ENCODE data around the gene FCHSD2.

Gene FCHSD2

GRCh38 chr11:72897506-72897905 lies 244.6 kb downstream of the FCHSD2 start:
- Mint-ChIP-seq H3K9me3 (no peaks in the 10 kb centered on the region), H3K36me3 (ENCODE audit: low read depth) (peaks cover 40% of the 10 kb centered on the region), H3K27me3 (no peaks in the 10 kb centered on the region), H3K4me1 (ENCODE audit: low read depth) (no peaks in the 10 kb centered on the region), H3K4me3 (no peak overlapping the region), H3K27ac (no peak overlapping the region)
- intact Hi-C loops (cut with micrococcal nuclease), result no loop called here

- no peaks in the 10 kb centered on the region for H3K4me1 Mint-ChIP-seq (ENCODE audit: low read depth)
- H3K36me3 Mint-ChIP-seq (ENCODE audit: low read depth), result peaks cover 32% of the 10 kb centered on the region
- intact Hi-C loops (cut with micrococcal nuclease), result no loop called here
- H3K27ac Mint-ChIP-seq, result no peak overlapping the region
- H3K9me3 Mint-ChIP-seq, result no peaks in the 10 kb centered on the region
- H3K27me3 Mint-ChIP-seq, result no peaks in the 10 kb centered on the region
- H3K4me3 Mint-ChIP-seq, result no peak overlapping the region
These were observed 245.7 kb downstream of the FCHSD2 start for GRCh38 chr11:72896431-72896830.

- no peaks in the 10 kb centered on the region for H3K4me1 Mint-ChIP-seq (ENCODE audit: low read depth)
- no peak overlapping the region for H3K27ac Mint-ChIP-seq
- intact Hi-C loops (cut with micrococcal nuclease), result no loop called here
- no peak overlapping the region for H3K4me3 Mint-ChIP-seq
- H3K36me3 Mint-ChIP-seq (ENCODE audit: low read depth), result peaks cover 48% of the 10 kb centered on the region
- no peaks in the 10 kb centered on the region for H3K27me3 Mint-ChIP-seq
- H3K9me3 Mint-ChIP-seq, result no peaks in the 10 kb centered on the region
These were observed 251.2 kb downstream of the FCHSD2 start for GRCh38 chr11:72890881-72891280.

GRCh38 chr11:72886619-72887018 lies 255.5 kb downstream of the FCHSD2 start:
- no peaks in the 10 kb centered on the region for H3K27me3 Mint-ChIP-seq
- peaks cover 71% of the 10 kb centered on the region for H3K36me3 Mint-ChIP-seq (ENCODE audit: low read depth)
- no peak overlapping the region for H3K27ac Mint-ChIP-seq
- no peaks in the 10 kb centered on the region for H3K9me3 Mint-ChIP-seq
- H3K4me3 Mint-ChIP-seq, result no peak overlapping the region
- no peaks in the 10 kb centered on the region for H3K4me1 Mint-ChIP-seq (ENCODE audit: low read depth)
- intact Hi-C loops (cut with micrococcal nuclease), result no loop called here

GRCh38 chr11:72885749-72886609 lies 256.1 kb downstream of the FCHSD2 start:
- Mint-ChIP-seq H3K27ac (no peak overlapping the region), H3K4me1 (ENCODE audit: low read depth) (no peaks in the 10 kb centered on the region), H3K27me3 (no peaks in the 10 kb centered on the region), H3K9me3 (no peaks in the 10 kb centered on the region), H3K36me3 (ENCODE audit: low read depth) (peaks cover 77% of the 10 kb centered on the region), H3K4me3 (no peak overlapping the region)
- intact Hi-C loops (cut with micrococcal nuclease), result no loop called here

- intact Hi-C loops (cut with micrococcal nuclease), result no loop called here
- Mint-ChIP-seq H3K4me3 (no peak overlapping the region), H3K27me3 (no peaks in the 10 kb centered on the region), H3K27ac (no peak overlapping the region), H3K4me1 (ENCODE audit: low read depth) (no peaks in the 10 kb centered on the region), H3K9me3 (no peaks in the 10 kb centered on the region), H3K36me3 (ENCODE audit: low read depth) (peaks cover 67% of the 10 kb centered on the region)
These were observed 266.0 kb downstream of the FCHSD2 start for GRCh38 chr11:72876147-72876546.

- no peak overlapping the region for H3K27ac Mint-ChIP-seq
- peaks cover 63% of the 10 kb centered on the region for H3K36me3 Mint-ChIP-seq (ENCODE audit: low read depth)
- H3K4me3 Mint-ChIP-seq, result no peak overlapping the region
- no peaks in the 10 kb centered on the region for H3K4me1 Mint-ChIP-seq (ENCODE audit: low read depth)
- no peaks in the 10 kb centered on the region for H3K27me3 Mint-ChIP-seq
- intact Hi-C loops (cut with micrococcal nuclease), result no loop called here
- no peaks in the 10 kb centered on the region for H3K9me3 Mint-ChIP-seq
These were observed 266.4 kb downstream of the FCHSD2 start for GRCh38 chr11:72875736-72876135.

GRCh38 chr11:72872012-72872411 lies 270.1 kb downstream of the FCHSD2 start:
- no peak overlapping the region for H3K27ac Mint-ChIP-seq
- H3K9me3 Mint-ChIP-seq, result no peaks in the 10 kb centered on the region
- no peak overlapping the region for H3K4me3 Mint-ChIP-seq
- no peaks in the 10 kb centered on the region for H3K4me1 Mint-ChIP-seq (ENCODE audit: low read depth)
- H3K27me3 Mint-ChIP-seq, result no peaks in the 10 kb centered on the region
- H3K36me3 Mint-ChIP-seq (ENCODE audit: low read depth), result peaks cover 60% of the 10 kb centered on the region
- intact Hi-C loops (cut with micrococcal nuclease), result no loop called here

- Mint-ChIP-seq H3K4me1 (ENCODE audit: low read depth) (no peaks in the 10 kb centered on the region), H3K4me3 (no peak overlapping the region), H3K27ac (no peak overlapping the region), H3K36me3 (ENCODE audit: low read depth) (peaks cover 65% of the 10 kb centered on the region), H3K9me3 (no peaks in the 10 kb centered on the region), H3K27me3 (no peaks in the 10 kb centered on the region)
- intact Hi-C loops (cut with micrococcal nuclease), result no loop called here
These were observed 271.0 kb downstream of the FCHSD2 start for GRCh38 chr11:72871119-72871518.

GRCh38 chr11:72869831-72870230 lies 272.3 kb downstream of the FCHSD2 start:
- no peak overlapping the region for H3K27ac Mint-ChIP-seq

GRCh38 chr11:72867970-72868369 lies 274.1 kb downstream of the FCHSD2 start:
- intact Hi-C loops (cut with micrococcal nuclease), result no loop called here
- peaks cover 65% of the 10 kb centered on the region for H3K36me3 Mint-ChIP-seq (ENCODE audit: low read depth)
- no peaks in the 10 kb centered on the region for H3K27me3 Mint-ChIP-seq
- no peak overlapping the region for H3K27ac Mint-ChIP-seq
- no peak overlapping the region for H3K4me3 Mint-ChIP-seq
- no peaks in the 10 kb centered on the region for H3K9me3 Mint-ChIP-seq
- peaks cover 6% of the 10 kb centered on the region for H3K4me1 Mint-ChIP-seq (ENCODE audit: low read depth)

More at GRCh38 chr11:72869831-72870230, 272.3 kb downstream of the FCHSD2 start:
- Mint-ChIP-seq H3K9me3 (no peaks in the 10 kb centered on the region), H3K27me3 (no peaks in the 10 kb centered on the region), H3K36me3 (ENCODE audit: low read depth) (peaks cover 66% of the 10 kb centered on the region), H3K4me1 (ENCODE audit: low read depth) (no peaks in the 10 kb centered on the region), H3K4me3 (no peak overlapping the region)
- intact Hi-C loops (cut with micrococcal nuclease), result no loop called here

- Mint-ChIP-seq H3K27ac (no peak overlapping the region), H3K36me3 (ENCODE audit: low read depth) (peaks cover 60% of the 10 kb centered on the region), H3K4me1 (ENCODE audit: low read depth) (peaks cover 6% of the 10 kb centered on the region), H3K9me3 (no peaks in the 10 kb centered on the region), H3K27me3 (no peaks in the 10 kb centered on the region), H3K4me3 (no peak overlapping the region)
- intact Hi-C loops (cut with micrococcal nuclease), result no loop called here
These were observed 277.1 kb downstream of the FCHSD2 start for GRCh38 chr11:72864702-72865655.

GRCh38 chr11:72863916-72864315 lies 278.2 kb downstream of the FCHSD2 start:
- no peaks in the 10 kb centered on the region for H3K9me3 Mint-ChIP-seq
- intact Hi-C loops (cut with micrococcal nuclease), result no loop called here
- H3K36me3 Mint-ChIP-seq (ENCODE audit: low read depth), result peaks cover 52% of the 10 kb centered on the region
- no peak overlapping the region for H3K4me3 Mint-ChIP-seq
- no peak overlapping the region for H3K27ac Mint-ChIP-seq
- H3K27me3 Mint-ChIP-seq, result no peaks in the 10 kb centered on the region
- peaks cover 6% of the 10 kb centered on the region for H3K4me1 Mint-ChIP-seq (ENCODE audit: low read depth)

GRCh38 chr11:72863091-72863490 lies 279.0 kb downstream of the FCHSD2 start:
- intact Hi-C loops (cut with micrococcal nuclease), result no loop called here
- peaks cover 55% of the 10 kb centered on the region for H3K36me3 Mint-ChIP-seq (ENCODE audit: low read depth)
- H3K4me3 Mint-ChIP-seq, result no peak overlapping the region
- H3K27ac Mint-ChIP-seq, result no peak overlapping the region
- no peaks in the 10 kb centered on the region for H3K9me3 Mint-ChIP-seq
- no peaks in the 10 kb centered on the region for H3K27me3 Mint-ChIP-seq
- peaks cover 6% of the 10 kb centered on the region for H3K4me1 Mint-ChIP-seq (ENCODE audit: low read depth)
